Measurements from ENCODE around the gene CD300LF.

DNA sequence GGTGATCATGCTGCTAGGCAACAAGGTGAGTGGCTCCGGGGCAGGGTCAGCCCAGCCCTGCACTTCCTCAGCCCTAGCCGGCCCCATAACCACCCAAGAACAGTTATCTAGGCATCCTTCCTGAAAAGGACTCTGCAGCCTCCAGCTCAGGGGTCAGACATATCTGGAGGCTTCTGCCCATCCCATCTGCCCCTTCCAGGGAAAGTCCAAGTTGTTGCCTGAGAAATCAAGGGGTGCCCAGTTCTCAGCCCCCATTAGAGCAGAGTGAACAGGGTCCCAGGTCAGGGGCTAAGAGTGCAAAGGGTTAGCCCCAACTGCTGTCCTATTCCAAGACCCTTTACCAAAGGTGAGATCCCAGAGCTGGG, 31.6 kb upstream of the CD300LF start:
- TF ChIP-seq CTCF (IDR thresholded peaks at IDR 0.05; ENCODE audit: low read length) (no peak), EZH2 (IDR thresholded peaks at IDR 0.05; ENCODE audit: borderline replicate concordance, low read length) (no peak)

Measured in OCI-LY1 (cell line).